Activated naive CD8-positive, alpha-beta T cell treated with anti-CD3 and anti-CD28 coated beads, Interleukin-2, amount 50 U/mL, for 24 hours (primary cell): ENCODE measurements around the gene GIMAP8.
"Not testable (repeated sequence)": the region's sequence is repeated elsewhere in the genome, so short reads cannot be mapped to it uniquely, and the experiment has no call there.

Experiments
- ATAC-seq: fragments of 150-1000 bp; cut with Tn5 transposase; one replicate; pipeline ENCODE4 v1.10.0; 2021
- DNase-seq: peaks from one replicate; pipeline ENCODE4 v3.0.0; 2021
- H3K27ac Mint-ChIP-seq: one replicate; pipeline ENCODE4 v1.8.0; 2021; ENCODE audit warnings: mild to moderate bottlenecking, mixed read lengths
- H3K27me3 Mint-ChIP-seq: one replicate; pipeline ENCODE4 v1.8.0; 2021; ENCODE audit warnings: mixed read lengths
- H3K36me3 Mint-ChIP-seq: one replicate; pipeline ENCODE4 v1.8.0; 2021; ENCODE audit warnings: low read depth, mixed read lengths
- H3K4me1 Mint-ChIP-seq: one replicate; pipeline ENCODE4 v1.8.0; 2021; ENCODE audit warnings: mixed read lengths
- H3K4me3 Mint-ChIP-seq: one replicate; pipeline ENCODE4 v1.8.0; 2021; ENCODE audit warnings: mild to moderate bottlenecking, moderate library complexity, mixed read lengths
- H3K9me3 Mint-ChIP-seq: one replicate; pipeline ENCODE4 v1.8.0; 2021; ENCODE audit warnings: mixed read lengths

Gene GIMAP8

GRCh38 chr7:150442811-150443210 lies 7.6 kb upstream of the GIMAP8 start:
- Mint-ChIP-seq H3K9me3 (peaks cover 13% of the 10 kb centered on the region), H3K36me3 (peaks cover 4% of the 10 kb centered on the region), H3K4me1 (peaks cover 33% of the 10 kb centered on the region), H3K27me3 (no peaks in the 10 kb centered on the region), H3K4me3 (no peak overlapping the region), H3K27ac (no peak overlapping the region)
- ATAC-seq: no peak
- DNase-seq: no peak

DNA sequence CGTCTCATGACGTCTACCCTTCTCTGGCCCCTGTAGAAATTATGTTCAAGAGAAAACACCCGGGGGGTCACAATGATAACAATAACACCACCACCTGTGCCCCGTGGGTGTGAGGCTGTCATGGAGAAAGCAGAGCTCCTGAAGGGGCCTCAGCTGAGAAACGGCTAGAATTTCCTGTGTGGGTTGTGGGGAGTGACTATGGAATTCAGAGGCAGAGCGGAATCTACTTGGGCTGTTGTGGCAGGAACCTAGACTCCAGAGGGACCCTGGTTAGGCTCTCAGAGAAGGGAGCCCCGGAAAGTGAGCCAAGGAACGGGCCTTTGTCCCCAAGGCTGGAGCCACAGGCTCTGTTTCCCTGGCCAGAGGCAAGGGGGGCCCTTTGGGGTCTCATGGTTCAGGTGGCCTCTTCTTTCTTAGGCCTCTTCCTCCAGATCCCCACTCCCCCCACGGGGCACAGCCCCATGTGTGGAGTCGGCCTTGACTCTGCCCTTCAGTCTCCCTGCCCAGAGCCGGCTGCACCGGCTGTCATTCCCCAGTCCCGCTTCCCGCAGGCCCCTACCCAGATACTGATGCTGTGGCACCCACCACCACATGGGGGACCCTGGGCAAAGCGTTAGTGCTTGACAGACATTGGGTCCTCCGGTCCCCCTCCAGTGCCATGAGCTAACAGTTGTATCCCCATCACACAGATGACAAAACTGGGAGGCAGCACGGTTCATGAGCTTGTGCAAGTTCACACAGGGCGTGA lies 6.5 kb upstream of the GIMAP8 start:
- DNase-seq: no peak
- Mint-ChIP-seq H3K9me3 (peaks cover 13% of the 10 kb centered on the region), H3K4me3 (no peak overlapping the region), H3K27me3 (no peaks in the 10 kb centered on the region), H3K27ac (no peak overlapping the region), H3K36me3 (peaks cover 4% of the 10 kb centered on the region), H3K4me1 (peaks cover 43% of the 10 kb centered on the region)
- ATAC-seq: no peak

DNA sequence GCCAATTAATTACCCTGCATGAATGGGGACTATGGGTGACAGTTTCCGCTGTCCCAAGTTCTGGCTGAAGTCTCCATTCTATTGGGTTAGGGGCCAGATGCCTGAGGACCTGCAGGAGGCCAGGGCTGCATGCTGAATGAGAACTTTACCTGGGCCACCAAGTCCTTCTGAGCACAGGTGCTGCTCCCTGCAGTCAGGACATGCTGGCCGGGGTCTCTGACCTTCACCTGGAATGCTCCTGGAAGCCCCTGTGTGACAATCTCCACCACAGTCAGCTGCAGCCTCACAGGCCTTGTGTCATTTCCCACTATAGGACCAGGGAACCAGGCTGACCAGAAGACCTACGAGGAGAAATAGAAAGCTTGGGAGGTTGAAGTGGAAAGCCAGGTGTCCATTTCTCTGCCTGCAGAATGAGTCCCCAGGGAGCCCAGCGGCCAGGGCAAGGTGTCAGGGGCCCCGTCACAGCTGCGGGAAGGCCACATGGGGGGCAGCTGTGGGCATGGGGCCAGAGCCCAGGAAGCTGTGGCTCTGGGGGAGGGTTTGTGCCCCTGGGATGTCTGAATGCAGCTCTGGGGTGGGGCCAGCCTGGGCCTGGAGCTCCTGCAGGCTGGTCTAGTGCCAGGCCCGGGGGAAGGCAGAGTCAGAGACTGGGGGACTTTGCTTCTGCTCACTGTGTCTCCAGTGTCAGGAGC lies 5.6 kb upstream of the GIMAP8 start:
- Mint-ChIP-seq H3K36me3 (peaks cover 4% of the 10 kb centered on the region), H3K4me3 (no peak overlapping the region), H3K27ac (no peak overlapping the region), H3K4me1 (peaks cover 48% of the 10 kb centered on the region), H3K27me3 (no peaks in the 10 kb centered on the region), H3K9me3 (peaks cover 13% of the 10 kb centered on the region)
- ATAC-seq (no peak), DNase-seq (no peak)

DNA sequence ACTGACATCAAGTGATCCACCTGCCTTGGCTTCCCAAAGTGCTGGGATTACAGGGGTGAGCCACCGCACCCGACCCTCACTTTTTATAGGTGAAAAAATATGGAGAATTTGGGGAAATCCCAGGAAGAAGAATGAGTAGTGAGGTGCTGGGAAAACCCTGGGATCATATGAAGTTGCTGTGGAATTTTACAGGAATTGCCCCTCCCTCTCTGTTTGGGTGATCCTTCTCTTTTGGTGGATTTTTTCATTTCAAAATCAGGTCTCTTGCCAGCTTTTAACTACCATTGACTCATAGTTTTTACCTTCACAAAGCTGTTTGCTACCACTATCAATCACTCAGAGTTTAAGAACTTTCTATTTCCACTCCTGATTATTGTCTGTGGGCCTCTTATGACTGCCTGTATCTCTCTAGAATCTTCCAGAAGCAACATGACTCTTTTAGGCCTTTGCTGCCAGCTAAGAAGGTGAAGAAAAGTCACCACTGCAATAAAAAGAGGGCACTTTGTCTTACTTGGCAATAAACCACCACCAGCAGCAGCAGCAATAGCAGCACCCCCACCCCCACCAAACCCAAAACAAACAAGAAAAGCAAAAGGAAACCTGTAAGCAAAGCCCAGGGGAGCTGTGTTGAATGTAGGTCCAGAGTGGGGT lies 4.0 kb upstream of the GIMAP8 start:
- Mint-ChIP-seq H3K27ac (peak overlapping the region; percentile 19), H3K9me3 (peaks cover 10% of the 10 kb centered on the region), H3K4me3 (no peak overlapping the region), H3K36me3 (peaks cover 1% of the 10 kb centered on the region), H3K4me1 (peaks cover 47% of the 10 kb centered on the region), H3K27me3 (no peaks in the 10 kb centered on the region)
- DNase-seq (no peak), ATAC-seq (no peak)

GRCh38 chr7:150447966-150448788 lies 2.3 kb upstream of the GIMAP8 start:
- DNase-seq (no peak), ATAC-seq (no peak)
- Mint-ChIP-seq H3K4me3 (peak overlapping the region; percentile 97), H3K27ac (peak overlapping the region; percentile 97), H3K27me3 (no peaks in the 10 kb centered on the region), H3K36me3 (peaks cover 4% of the 10 kb centered on the region), H3K9me3 (no peaks in the 10 kb centered on the region), H3K4me1 (peaks cover 49% of the 10 kb centered on the region)

DNA sequence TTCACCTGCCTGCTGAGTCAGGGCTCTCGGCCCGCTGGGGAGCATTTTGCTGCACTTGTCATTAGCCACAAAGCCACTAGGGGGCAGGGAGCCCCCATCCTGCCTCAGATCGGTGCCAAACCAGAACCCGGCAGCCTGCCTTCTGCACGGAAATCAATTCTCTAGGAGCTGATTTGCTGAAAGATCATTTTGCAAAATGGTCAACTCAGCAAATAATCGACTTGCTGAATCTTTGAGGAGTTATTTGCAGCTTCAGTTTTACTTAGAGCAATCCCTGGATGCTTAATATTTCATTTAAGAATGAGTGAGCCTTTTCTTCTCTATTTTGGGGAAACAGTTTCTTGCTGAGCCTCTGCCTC lies 1.7 kb upstream of the GIMAP8 start:
- ATAC-seq: peak; percentile 41
- DNase-seq: peak; percentile 88
- H3K9me3 Mint-ChIP-seq: no peaks in the 10 kb centered on the region
- peak overlapping the region; percentile 97 for H3K27ac Mint-ChIP-seq
- peak overlapping the region; percentile 97 for H3K4me3 Mint-ChIP-seq
- peaks cover 54% of the 10 kb centered on the region for H3K4me1 Mint-ChIP-seq
- H3K27me3 Mint-ChIP-seq: no peaks in the 10 kb centered on the region
- peaks cover 7% of the 10 kb centered on the region for H3K36me3 Mint-ChIP-seq

GRCh38 chr7:150449206-150449952 lies 1.1 kb upstream of the GIMAP8 start:
- H3K4me3 Mint-ChIP-seq: peak overlapping the region; percentile 97
- no peaks in the 10 kb centered on the region for H3K9me3 Mint-ChIP-seq
- DNase-seq: no peak
- H3K27ac Mint-ChIP-seq: peak overlapping the region; percentile 97
- H3K4me1 Mint-ChIP-seq: peaks cover 60% of the 10 kb centered on the region
- H3K27me3 Mint-ChIP-seq: no peaks in the 10 kb centered on the region
- no peak for ATAC-seq
- H3K36me3 Mint-ChIP-seq: peaks cover 12% of the 10 kb centered on the region

GRCh38 chr7:150451097-150451793 lies 815 bp downstream of the GIMAP8 start:
- peaks cover 8% of the 10 kb centered on the region for H3K9me3 Mint-ChIP-seq
- peak overlapping the region; percentile 97 for H3K27ac Mint-ChIP-seq
- H3K36me3 Mint-ChIP-seq: peaks cover 28% of the 10 kb centered on the region
- DNase-seq (peak; percentile 77), ATAC-seq (peak; percentile 60)
- peaks cover 65% of the 10 kb centered on the region for H3K4me1 Mint-ChIP-seq
- H3K4me3 Mint-ChIP-seq: peak overlapping the region; percentile 97
- no peaks in the 10 kb centered on the region for H3K27me3 Mint-ChIP-seq

GRCh38 chr7:150451833-150452461 lies 1.5 kb downstream of the GIMAP8 start:
- H3K4me1 Mint-ChIP-seq: peaks cover 59% of the 10 kb centered on the region
- ATAC-seq: peak; percentile 30

DNA sequence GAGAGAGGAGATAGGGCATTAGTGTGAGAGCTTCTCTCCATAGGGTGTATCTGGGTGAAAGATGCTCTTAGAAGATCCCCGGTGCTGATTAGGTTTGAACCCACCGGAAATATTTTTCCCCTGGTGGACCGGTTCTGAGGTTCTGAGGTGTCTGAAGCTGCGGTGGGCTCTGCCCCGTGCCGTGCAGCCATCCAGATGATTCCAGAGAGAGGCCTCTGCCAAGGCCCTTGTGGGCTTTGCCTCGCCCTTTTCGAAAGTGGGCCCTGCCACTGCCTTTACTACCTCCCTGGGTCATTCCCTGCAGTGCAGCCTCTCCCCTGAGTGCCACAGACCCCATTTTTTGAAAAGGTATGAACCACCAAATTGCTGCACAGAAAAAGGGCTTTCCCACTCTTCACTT lies 2.8 kb downstream of the GIMAP8 start:
- Mint-ChIP-seq H3K9me3 (peaks cover 17% of the 10 kb centered on the region), H3K27me3 (no peaks in the 10 kb centered on the region), H3K27ac (peak overlapping the region; percentile 97), H3K36me3 (peaks cover 36% of the 10 kb centered on the region), H3K4me1 (peaks cover 52% of the 10 kb centered on the region), H3K4me3 (peak overlapping the region; percentile 97)
- ATAC-seq (no peak), DNase-seq (no peak)

More at GRCh38 chr7:150451833-150452461, 1.5 kb downstream of the GIMAP8 start:
- Mint-ChIP-seq H3K27ac (peak overlapping the region; percentile 97), H3K4me3 (peak overlapping the region; percentile 97), H3K9me3 (peaks cover 14% of the 10 kb centered on the region), H3K36me3 (peaks cover 33% of the 10 kb centered on the region), H3K27me3 (no peaks in the 10 kb centered on the region)
- no peak for DNase-seq

DNA sequence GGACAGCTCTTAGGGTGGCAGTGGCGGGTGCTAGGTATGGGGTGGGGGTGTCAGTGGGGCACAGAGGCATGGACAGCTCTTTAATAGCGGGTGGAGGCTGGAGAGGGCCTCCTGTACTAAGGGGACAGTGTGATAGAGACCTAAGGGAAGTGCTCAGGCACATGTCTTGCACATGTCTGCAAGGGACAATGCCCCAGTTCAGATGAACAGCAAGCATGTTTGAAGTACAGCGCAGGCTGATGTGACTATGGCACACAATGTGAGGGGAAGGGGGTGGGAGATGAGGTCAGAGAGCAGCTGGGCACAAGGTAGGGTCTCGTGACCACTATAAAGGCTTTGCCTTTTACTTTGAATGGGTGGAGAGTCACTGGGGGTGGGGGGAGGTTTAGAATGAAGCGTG lies 3.5 kb downstream of the GIMAP8 start:
- H3K36me3 Mint-ChIP-seq: peaks cover 39% of the 10 kb centered on the region
- peaks cover 17% of the 10 kb centered on the region for H3K9me3 Mint-ChIP-seq
- peak overlapping the region; percentile 97 for H3K4me3 Mint-ChIP-seq
- peaks cover 45% of the 10 kb centered on the region for H3K4me1 Mint-ChIP-seq
- no peaks in the 10 kb centered on the region for H3K27me3 Mint-ChIP-seq
- peak overlapping the region; percentile 97 for H3K27ac Mint-ChIP-seq
- DNase-seq: no peak
- no peak for ATAC-seq

- peaks cover 24% of the 10 kb centered on the region for H3K4me1 Mint-ChIP-seq
- DNase-seq, H3K27me3 Mint-ChIP-seq, ATAC-seq, H3K4me3 Mint-ChIP-seq: not testable (repeated sequence)
- peaks cover 41% of the 10 kb centered on the region for H3K9me3 Mint-ChIP-seq
- H3K27ac Mint-ChIP-seq: peak overlapping the region; percentile 12
- H3K36me3 Mint-ChIP-seq: peaks cover 57% of the 10 kb centered on the region
These were observed 6.6 kb downstream of the GIMAP8 start for GRCh38 chr7:150457064-150457463.

GRCh38 chr7:150458235-150458634 lies 7.8 kb downstream of the GIMAP8 start:
- no peak overlapping the region for H3K27ac Mint-ChIP-seq
- DNase-seq: no peak
- H3K9me3 Mint-ChIP-seq: peaks cover 50% of the 10 kb centered on the region
- H3K4me3 Mint-ChIP-seq: no peak overlapping the region
- H3K36me3 Mint-ChIP-seq: peaks cover 65% of the 10 kb centered on the region
- ATAC-seq: no peak
- H3K27me3 Mint-ChIP-seq: no peaks in the 10 kb centered on the region
- peaks cover 26% of the 10 kb centered on the region for H3K4me1 Mint-ChIP-seq
